CD14-positive monocyte (primary cell): ENCODE results near the gene DAZAP1. TPM values are rescaled to one million over a fixed set of nuclear protein-coding genes. Genes with fewer than 3 reads are reported as not detected.

ENCODE experiments used
- DNase-seq, 3 donors: peaks; one replicate each; pipeline ENCODE4 v3.0.0-alpha.2; 2011 to 2022
- H2AFZ ChIP-seq: 2 replicates; pipeline ENCODE4 v1.6.0; 2012; ENCODE audit warnings: mild to moderate bottlenecking, low read depth, low read length, inconsistent platforms; ENCODE audit not compliant: insufficient read depth, poor library complexity, severe bottlenecking
- H3K27ac ChIP-seq, 2 donors: 1 replicate in 1 of 2; 2 replicates in 1 of 2; pipeline ENCODE4 v1.5.1; 2012 to 2013; ENCODE audit warnings: low read length in 2 of 2, control low read depth in 1 of 2, inconsistent platforms in 1 of 2, low read depth in 1 of 2, mild to moderate bottlenecking in 1 of 2
- H3K27me3 ChIP-seq, 2 donors: one replicate each; pipeline versions ENCODE4 v1.6.0 to v1.6.1; 2011 to 2013; ENCODE audit warnings: low read length in 2 of 2; ENCODE audit not compliant: control insufficient read depth in 2 of 2, insufficient read depth in 2 of 2
- H3K36me3 ChIP-seq, 2 donors: replicated peaks in 1 of 2; 1 replicate in 1 of 2; 2 replicates in 1 of 2; pipeline versions ENCODE4 v1.5.1 to v1.6.1; 2012 to 2013; ENCODE audit warnings: low read length in 2 of 2, control low read depth in 1 of 2, inconsistent platforms in 1 of 2, mild to moderate bottlenecking in 1 of 2; ENCODE audit not compliant: insufficient read depth in 2 of 2, control insufficient read depth in 1 of 2
- H3K4me1 ChIP-seq, 2 donors: 1 replicate in 1 of 2; 2 replicates in 1 of 2; pipeline versions ENCODE4 v1.5.1 to v1.6.1; 2012 to 2013; ENCODE audit warnings: low read length in 2 of 2, control low read depth in 1 of 2, inconsistent platforms in 1 of 2, mild to moderate bottlenecking in 1 of 2, moderate library complexity in 1 of 2; ENCODE audit not compliant: insufficient read depth in 2 of 2, control insufficient read depth in 1 of 2
- H3K4me2 ChIP-seq: replicated peaks from 2 replicates; pipeline ENCODE3; 2012; ENCODE audit warnings: low read length, moderate library complexity, mild to moderate bottlenecking; ENCODE audit not compliant: poor library complexity, severe bottlenecking; ENCODE audit errors: extremely low read depth
- H3K4me3 ChIP-seq, 3 experiments: fragments of 200-600 bp in 1 of 3; sonication (generic) in 1 of 3; replicated peaks in 1 of 3; 1 replicate in 2 of 3; 2 replicates in 1 of 3; pipeline ENCODE4 v1.5.1; 2011 to 2013; ENCODE audit warnings: low read length in 3 of 3, mild to moderate bottlenecking in 3 of 3, control low read depth in 2 of 3, low read depth in 2 of 3, inconsistent platforms in 1 of 3, moderate library complexity in 1 of 3
- H3K79me2 ChIP-seq: 2 replicates; pipeline ENCODE4 v1.6.0; 2012; ENCODE audit warnings: mild to moderate bottlenecking, control low read depth, inconsistent platforms, low read length, moderate library complexity; ENCODE audit not compliant: insufficient read depth
- H3K9ac ChIP-seq: 2 replicates; pipeline ENCODE4 v1.6.0; 2017; ENCODE audit warnings: low read length, mild to moderate bottlenecking; ENCODE audit not compliant: insufficient read depth, poor library complexity, severe bottlenecking
- H3K9me3 ChIP-seq, 2 donors: replicated peaks in 1 of 2; 1 replicate in 1 of 2; 2 replicates in 1 of 2; pipeline versions ENCODE4 v1.5.1 to v1.6.1; 2012 to 2013; ENCODE audit warnings: low read length in 2 of 2, control low read depth in 1 of 2; ENCODE audit not compliant: control insufficient read depth in 1 of 2, insufficient read depth in 1 of 2
- H4K20me1 ChIP-seq: 2 replicates; pipeline ENCODE4 v1.6.0; 2012; ENCODE audit warnings: mild to moderate bottlenecking, low read length, control low read depth, moderate library complexity; ENCODE audit not compliant: insufficient read depth
- H3K27ac Mint-ChIP-seq, 7 donors: one replicate each; pipeline ENCODE4 v1.8.0; 2020; ENCODE audit warnings: mild to moderate bottlenecking in 7 of 7, mixed read lengths in 7 of 7, moderate library complexity in 6 of 7, inconsistent platforms in 2 of 7
- H3K27me3 Mint-ChIP-seq, 3 donors: one replicate each; pipeline ENCODE4 v1.8.0; 2021 to 2022; ENCODE audit warnings: low read depth in 3 of 3, mild to moderate bottlenecking in 3 of 3, mixed read lengths in 3 of 3, moderate library complexity in 3 of 3, inconsistent platforms in 1 of 3
- H3K36me3 Mint-ChIP-seq, 2 donors: one replicate each; pipeline ENCODE4 v1.8.0; 2020; ENCODE audit warnings: mixed read lengths in 2 of 2, inconsistent platforms in 1 of 2, mild to moderate bottlenecking in 1 of 2
- H3K4me1 Mint-ChIP-seq: one replicate; pipeline ENCODE4 v1.8.0; 2020; ENCODE audit warnings: mild to moderate bottlenecking, mixed read lengths
- H3K4me3 Mint-ChIP-seq, 2 donors: one replicate each; pipeline ENCODE4 v1.8.0; 2020; ENCODE audit warnings: mild to moderate bottlenecking in 2 of 2, mixed read lengths in 2 of 2, moderate library complexity in 1 of 2
- H3K9me3 Mint-ChIP-seq, 7 donors: one replicate each; pipeline ENCODE4 v1.8.0; 2020 to 2022; ENCODE audit warnings: mixed read lengths in 7 of 7, mild to moderate bottlenecking in 6 of 7, moderate library complexity in 6 of 7, inconsistent platforms in 2 of 7
- CTCF ChIP-seq: fragments of 200-600 bp; IDR thresholded peaks from one replicate; pipeline ENCODE4 v1.8.0; 2022; ENCODE audit warnings: antibody characterized with exemption, mild to moderate bottlenecking
- WGBS: methylation state at CpG from one replicate; pipeline ENCODE4 v1.1.5; 2013; ENCODE audit warnings: missing lambda C conversion rate; ENCODE audit not compliant: insufficient coverage; 5-methylcytosine and 5-hydroxymethylcytosine counted together
- intact Hi-C, 2 donors: fragments of 100-400 bp; cut with micrococcal nuclease; formaldehyde crosslinking; loops; one replicate each; pipeline versions ENCODE4 v1.15.0 to v1.15.1; 2023
- polyA plus RNA-seq, 3 donors: library from polyadenylated mRNA; depleted of rRNA in 1 of 3; unstranded in 2 of 3; stranded (reverse) in 1 of 3; fragments of 300-500 nt in 2 of 3; fragments of >200 nt in 1 of 3; fragmentation: Illumina TruSeq in 2 of 3; gene quantifications; 1 replicate in 2 of 3; 2 replicates in 1 of 3; pipeline ENCODE4 v1.2.3, GENCODE V29; 2012 to 2021

The DAZAP1 gene
- polyA plus RNA-seq, 3 donors: 3.3 to 57.1 (median 4.2) TPM

DNA sequence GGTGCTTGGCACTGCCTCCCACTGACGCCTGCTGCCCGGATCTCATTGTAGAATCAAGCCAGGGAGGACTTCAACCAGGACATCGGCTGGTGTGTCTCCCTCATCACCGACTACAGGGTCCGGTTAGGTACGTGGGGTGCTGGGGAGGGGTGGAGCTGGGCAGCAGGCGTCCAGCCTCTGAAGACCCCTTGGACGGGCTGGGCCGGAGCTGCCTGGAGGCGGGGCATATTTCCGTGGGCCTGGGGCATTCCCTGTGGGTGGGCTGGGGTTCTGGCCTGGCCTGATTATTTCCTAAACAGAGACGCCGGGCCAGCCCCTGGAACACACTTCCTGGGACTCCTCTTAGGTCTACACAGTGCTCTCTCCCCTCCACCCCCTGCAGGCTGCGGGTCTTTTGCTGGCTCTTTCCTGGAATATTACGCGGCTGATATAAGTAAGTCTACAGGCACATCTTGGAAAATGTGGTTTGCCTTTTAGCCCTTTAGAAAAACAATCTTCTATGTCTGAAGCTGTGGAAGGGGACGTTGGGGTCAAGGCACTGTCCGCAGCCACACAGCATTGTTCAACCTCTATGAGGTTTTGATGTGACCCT, 38.1 kb upstream of the DAZAP1 start:
- Mint-ChIP-seq H3K27ac (no peak overlapping the region), H3K4me1 (peaks cover 18% of the 10 kb centered on the region), H3K9me3 (no peaks in the 10 kb centered on the region), H3K27me3 (no peaks in the 10 kb centered on the region), H3K4me3 (no peak overlapping the region), H3K36me3 (peaks cover 45 to 71% of the 10 kb centered on the region in 2 donors)
- H4K20me1 ChIP-seq: no peaks in the 10 kb centered on the region
- H3K4me2 ChIP-seq: no peak overlapping the region
- no peaks in the 10 kb centered on the region for H3K27me3 ChIP-seq
- DNase-seq: no peak
- no peak overlapping the region for H3K4me3 ChIP-seq
- 99% methylated on average over 9 of the region's 18 CpGs for WGBS
- intact Hi-C loops: no loop called here
- peaks cover 14 to 37% of the 10 kb centered on the region in 2 donors for H3K36me3 ChIP-seq
- no peaks in the 10 kb centered on the region for H3K79me2 ChIP-seq
- no peaks in the 10 kb centered on the region for H3K9me3 ChIP-seq
- no peak for TF ChIP-seq CTCF
- H3K4me1 ChIP-seq: peaks cover 13 to 18% of the 10 kb centered on the region in 2 donors
- no peak overlapping the region for H3K9ac ChIP-seq
- H3K27ac ChIP-seq: no peak overlapping the region
- H2AFZ ChIP-seq: no peak overlapping the region

GRCh38 chr19:1370579-1371361, 36.6 kb upstream of the DAZAP1 start:
- Histone ChIP-seq H3K79me2 (no peaks in the 10 kb centered on the region), H3K9me3 (no peaks in the 10 kb centered on the region), H3K36me3 (peaks cover 14 to 39% of the 10 kb centered on the region in 2 donors), H3K4me1 (peaks cover 12 to 18% of the 10 kb centered on the region in 2 donors), H3K4me3 (no peak overlapping the region), H3K27ac (no peak overlapping the region), H4K20me1 (no peaks in the 10 kb centered on the region), H3K4me2 (no peak overlapping the region), H3K27me3 (no peaks in the 10 kb centered on the region), H2AFZ (no peak overlapping the region), H3K9ac (no peak overlapping the region)
- Mint-ChIP-seq H3K4me1 (peaks cover 18% of the 10 kb centered on the region), H3K27me3 (no peaks in the 10 kb centered on the region), H3K36me3 (peaks cover 41 to 61% of the 10 kb centered on the region in 2 donors), H3K27ac (no peak overlapping the region), H3K4me3 (no peak overlapping the region), H3K9me3 (no peaks in the 10 kb centered on the region)
- intact Hi-C loops: no loop called here
- WGBS: 86% methylated on average over 46 of the region's 52 CpGs
- no peak for TF ChIP-seq CTCF
- no peak for DNase-seq
